Cardiac fibroblast (primary cell): ENCODE results near the gene C1QTNF6.

Experiments used
- DNase-seq, 2 donors: peaks; one replicate each; pipeline versions ENCODE4 v3.0.0 to v3.0.0-alpha.2; 2010; ENCODE audit warnings: low read depth in 2 of 2
- H3K4me3 ChIP-seq, 2 donors: replicated peaks in 1 of 2; 1 replicate in 1 of 2; 2 replicates in 1 of 2; pipeline ENCODE4 v1.5.1; 2011; ENCODE audit warnings: low read depth in 2 of 2, low read length in 2 of 2, mild to moderate bottlenecking in 2 of 2, moderate library complexity in 1 of 2
- CTCF ChIP-seq: IDR thresholded peaks from one replicate; pipeline ENCODE4 v1.5.1; 2011; ENCODE audit warnings: low read depth, mild to moderate bottlenecking, low read length, inconsistent platforms

C1QTNF6 gene

GRCh38 chr22:37178350-37179125, 9.5 kb downstream of the C1QTNF6 start:
- no peak for TF ChIP-seq CTCF
- DNase-seq: peak; percentile 69 to 71
- no peak overlapping the region for H3K4me3 ChIP-seq

GRCh38 chr22:37177755-37178154, 10.3 kb downstream of the C1QTNF6 start:
- no peak overlapping the region for H3K4me3 ChIP-seq
- TF ChIP-seq CTCF: no peak
- no peak for DNase-seq

- no peak overlapping the region for H3K4me3 ChIP-seq
- DNase-seq: no peak
- TF ChIP-seq CTCF: no peak
Observed at GRCh38 chr22:37177221-37177620, 10.8 kb downstream of the C1QTNF6 start.

- TF ChIP-seq CTCF: peak; percentile 5
- H3K4me3 ChIP-seq: no peak overlapping the region
- DNase-seq: peak; percentile 77 to 89
Observed at GRCh38 chr22:37176464-37177061, 11.5 kb downstream of the C1QTNF6 start.

- no peak overlapping the region for H3K4me3 ChIP-seq
- peak in 1 of 2 donors; percentile 34 for DNase-seq
- no peak for TF ChIP-seq CTCF
Observed at GRCh38 chr22:37175414-37176281, 12.4 kb downstream of the C1QTNF6 start.

- no peak for TF ChIP-seq CTCF
- DNase-seq: no peak
Observed at GRCh38 chr22:37174964-37175363, 13.1 kb downstream of the C1QTNF6 start.

More at GRCh38 chr22:37174964-37175363, 13.1 kb downstream of the C1QTNF6 start:
- no peak overlapping the region for H3K4me3 ChIP-seq
